SK-N-SH (cell line): ENCODE data around the gene TRPT1.

Source experiments
- CHD2 ChIP-seq: fragments of 150-350 bp; IDR thresholded peaks from 2 replicates; pipeline ENCODE4 v1.6.1; 2018; ENCODE audit warnings: low read length; ENCODE audit not compliant: partially characterized antibody
- EZH2phosphoT487 ChIP-seq: fragments of 200-600 bp; sonication (generic); IDR thresholded peaks from 2 replicates; pipeline ENCODE4 v1.6.1; 2017; ENCODE audit warnings: low read depth, mixed run types, mild to moderate bottlenecking, antibody characterized with exemption, moderate library complexity, borderline replicate concordance
- GABPA ChIP-seq: IDR thresholded peaks from 2 replicates; pipeline ENCODE4 v1.4.0; 2012; ENCODE audit warnings: low read depth, mild to moderate bottlenecking
- JUND ChIP-seq: IDR thresholded peaks from 2 replicates; pipeline ENCODE4 v1.4.0; 2012
- MXI1 ChIP-seq: IDR thresholded peaks from 2 replicates; pipeline ENCODE4 v1.6.1; 2012; ENCODE audit warnings: mild to moderate bottlenecking, low read depth, low read length, improper control_type of control experiment
- POLR2AphosphoS5 ChIP-seq: IDR thresholded peaks from 2 replicates; pipeline ENCODE4 v1.6.1; 2012; ENCODE audit warnings: low read depth, low read length
- RAD21 ChIP-seq: IDR thresholded peaks from 2 replicates; pipeline ENCODE4 v1.6.1; 2012; ENCODE audit warnings: mild to moderate bottlenecking, low read length
- RXRA ChIP-seq: IDR thresholded peaks from 2 replicates; pipeline ENCODE4 v1.4.0; 2012; ENCODE audit warnings: low read depth, mild to moderate bottlenecking, borderline replicate concordance
- SIN3A ChIP-seq: IDR thresholded peaks from 2 replicates; pipeline ENCODE4 v1.6.1; 2012; ENCODE audit warnings: low read depth, mild to moderate bottlenecking, low read length, moderate library complexity, borderline replicate concordance
- TCF12 ChIP-seq: IDR thresholded peaks from 2 replicates; pipeline ENCODE4 v1.4.0; 2012
- TF ChIP-seq, protein P1 (sequence below): fragments of 200-600 bp; sonication (generic); IDR thresholded peaks from 2 replicates; pipeline ENCODE4 v1.6.1; 2017; ENCODE audit warnings: antibody characterized with exemption, mild to moderate bottlenecking, moderate library complexity

DNA sequence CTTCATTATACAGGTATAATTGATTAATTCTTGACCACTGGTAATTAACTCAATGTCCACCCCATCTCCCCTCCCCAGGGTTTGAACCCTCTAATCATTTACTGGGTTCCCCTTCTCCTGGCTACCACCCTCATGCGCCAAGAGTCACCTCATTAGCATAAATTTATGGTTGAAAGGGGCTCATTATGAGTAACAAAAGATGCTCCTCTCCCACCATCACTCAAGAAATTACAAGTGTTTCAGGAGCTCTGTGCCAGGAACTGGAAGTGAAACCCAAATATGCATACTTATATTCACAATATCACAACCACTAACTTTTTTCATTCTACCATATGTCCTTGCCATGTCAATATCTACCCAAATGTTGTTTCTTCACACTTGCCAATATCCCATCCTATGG is 47.8 kb downstream of the TRPT1 start:
- TF ChIP-seq, protein P1, sequence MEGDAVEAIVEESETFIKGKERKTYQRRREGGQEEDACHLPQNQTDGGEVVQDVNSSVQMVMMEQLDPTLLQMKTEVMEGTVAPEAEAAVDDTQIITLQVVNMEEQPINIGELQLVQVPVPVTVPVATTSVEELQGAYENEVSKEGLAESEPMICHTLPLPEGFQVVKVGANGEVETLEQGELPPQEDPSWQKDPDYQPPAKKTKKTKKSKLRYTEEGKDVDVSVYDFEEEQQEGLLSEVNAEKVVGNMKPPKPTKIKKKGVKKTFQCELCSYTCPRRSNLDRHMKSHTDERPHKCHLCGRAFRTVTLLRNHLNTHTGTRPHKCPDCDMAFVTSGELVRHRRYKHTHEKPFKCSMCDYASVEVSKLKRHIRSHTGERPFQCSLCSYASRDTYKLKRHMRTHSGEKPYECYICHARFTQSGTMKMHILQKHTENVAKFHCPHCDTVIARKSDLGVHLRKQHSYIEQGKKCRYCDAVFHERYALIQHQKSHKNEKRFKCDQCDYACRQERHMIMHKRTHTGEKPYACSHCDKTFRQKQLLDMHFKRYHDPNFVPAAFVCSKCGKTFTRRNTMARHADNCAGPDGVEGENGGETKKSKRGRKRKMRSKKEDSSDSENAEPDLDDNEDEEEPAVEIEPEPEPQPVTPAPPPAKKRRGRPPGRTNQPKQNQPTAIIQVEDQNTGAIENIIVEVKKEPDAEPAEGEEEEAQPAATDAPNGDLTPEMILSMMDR: no peak
- no peak for TF ChIP-seq CHD2
- TF ChIP-seq RXRA: no peak
- TF ChIP-seq EZH2phosphoT487: no peak
- no peak for TF ChIP-seq POLR2AphosphoS5
- TF ChIP-seq SIN3A: no peak
- TF ChIP-seq MXI1: no peak
- TF ChIP-seq RAD21: no peak
- TF ChIP-seq GABPA: no peak
- no peak for TF ChIP-seq JUND
- no peak for TF ChIP-seq TCF12
